GM19468 (cell line): ENCODE results near the gene NAP1L4.

Source experiments
- ATAC-seq: cut with Tn5 transposase; IDR thresholded peaks from one replicate; pipeline ENCODE4 v1.9.1; 2021; ENCODE audit warnings: mild to moderate bottlenecking, moderate library complexity, moderate number of reproducible peaks; ENCODE audit not compliant: unreplicated experiment; ENCODE audit errors: extremely low read depth

NAP1L4 gene

GRCh38 chr11:2898366-2899079 is 93.6 kb downstream of the NAP1L4 start:
- ATAC-seq, result no peak

DNA sequence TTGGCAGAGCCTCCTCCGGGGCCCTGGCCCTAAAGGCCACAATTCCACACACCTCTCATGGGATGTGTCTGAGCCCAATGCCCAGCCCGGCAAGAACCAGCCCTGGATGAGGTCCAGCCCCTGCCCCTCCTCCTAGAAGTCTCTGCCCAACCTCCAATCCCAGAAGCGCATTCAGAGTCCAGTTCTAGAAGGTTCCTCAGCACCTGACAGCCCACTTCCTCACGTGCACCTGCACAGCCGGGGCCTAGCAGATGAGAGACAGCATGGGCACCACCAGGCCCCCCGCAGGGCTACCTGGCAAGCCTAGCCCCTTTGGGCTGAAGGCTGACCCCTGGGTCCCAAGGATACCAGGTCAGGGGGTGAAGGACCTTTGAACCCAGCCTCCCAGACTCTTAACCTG is 95.1 kb downstream of the NAP1L4 start:
- no peak for ATAC-seq

- no peak for ATAC-seq
These were observed 96.1 kb downstream of the NAP1L4 start for GRCh38 chr11:2896047-2896446.
